Activated T-helper 1 cell treated with anti-CD3 and anti-CD28 coated beads, Interleukin-2, amount 50 U/mL, for 16 hours (primary cell): ENCODE results near the gene MORC1.

Experiments
- DNase-seq, 2 donors: peaks; one replicate each; pipeline ENCODE4 v3.0.0-alpha.2; 2020; ENCODE audit warnings: low read depth in 1 of 2, low spot score in 1 of 2

Gene MORC1

DNA sequence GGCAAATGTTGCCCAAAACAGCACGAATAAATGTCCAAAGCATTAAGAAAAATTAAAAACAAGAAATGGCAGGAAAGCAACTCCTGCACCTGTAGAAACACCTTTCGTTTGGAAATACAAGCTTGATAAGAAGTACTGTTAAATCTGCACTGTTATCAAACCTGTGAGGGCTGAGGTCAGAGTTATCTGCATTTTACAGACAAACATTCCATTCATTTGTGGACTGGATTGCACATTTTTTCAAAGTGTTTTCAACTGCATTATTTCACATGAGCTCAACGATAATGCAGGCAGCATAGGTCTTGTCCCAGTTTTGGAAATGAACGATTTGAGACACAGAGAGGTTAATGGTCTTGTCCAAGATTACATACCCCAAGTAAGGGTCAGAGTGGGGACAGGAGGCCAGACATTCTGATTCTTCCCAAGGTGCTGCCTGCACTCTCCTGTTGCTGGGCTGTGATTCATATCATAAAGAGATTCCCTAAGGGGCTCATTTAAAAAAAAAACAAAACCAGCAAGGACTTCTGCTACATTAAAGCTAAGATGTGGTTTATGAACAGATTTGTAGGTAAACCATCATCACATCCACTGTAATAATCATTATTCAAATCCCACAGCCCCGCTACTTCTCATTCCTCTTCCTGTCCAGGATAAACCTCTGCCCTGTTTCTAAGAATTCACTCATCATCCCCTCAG, 177.2 kb downstream of the MORC1 start:
- DNase-seq = no peak

GRCh38 chr3:108940166-108940565, 177.8 kb downstream of the MORC1 start:
- DNase-seq = no peak

GRCh38 chr3:108936924-108937689, 180.8 kb downstream of the MORC1 start:
- no peak for DNase-seq

DNA sequence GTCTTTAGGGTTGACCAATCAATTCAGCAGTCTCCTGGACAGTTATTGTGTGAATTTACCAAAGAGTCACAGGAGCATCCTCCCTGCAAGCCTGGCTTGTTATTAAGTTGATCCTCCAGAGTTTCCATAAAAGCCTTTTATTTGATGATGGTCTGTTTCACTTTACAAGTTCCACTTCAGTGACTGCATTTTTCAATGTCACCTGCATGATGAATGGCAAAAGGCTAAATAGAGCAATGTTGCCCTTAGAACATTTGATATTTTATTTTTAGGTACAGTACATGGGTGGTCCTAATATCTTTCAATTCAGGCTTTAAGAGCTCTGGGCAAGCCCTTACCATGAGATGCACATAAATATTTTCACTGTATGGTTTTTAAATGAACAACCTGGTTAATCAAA, 186.9 kb downstream of the MORC1 start:
- DNase-seq = no peak

DNA sequence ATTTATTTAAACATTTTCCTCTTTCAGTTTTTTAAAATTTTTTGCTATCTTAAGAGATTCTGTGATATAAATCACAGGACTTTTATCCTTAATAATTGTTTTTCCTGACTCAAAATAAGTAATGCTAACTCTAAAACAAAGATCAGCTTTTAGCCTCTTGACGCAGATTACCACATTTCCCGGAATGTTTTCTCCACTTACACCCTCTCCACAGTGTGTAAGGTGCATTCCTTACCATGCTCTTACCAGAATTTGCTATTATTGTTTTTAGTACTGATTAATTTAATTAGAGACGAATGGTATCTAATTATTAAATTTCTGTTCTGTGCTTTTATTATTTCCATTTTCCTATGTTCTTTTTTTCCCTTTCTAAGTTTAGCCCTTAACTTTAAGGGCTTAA, 199.1 kb downstream of the MORC1 start:
- no peak for DNase-seq

DNA sequence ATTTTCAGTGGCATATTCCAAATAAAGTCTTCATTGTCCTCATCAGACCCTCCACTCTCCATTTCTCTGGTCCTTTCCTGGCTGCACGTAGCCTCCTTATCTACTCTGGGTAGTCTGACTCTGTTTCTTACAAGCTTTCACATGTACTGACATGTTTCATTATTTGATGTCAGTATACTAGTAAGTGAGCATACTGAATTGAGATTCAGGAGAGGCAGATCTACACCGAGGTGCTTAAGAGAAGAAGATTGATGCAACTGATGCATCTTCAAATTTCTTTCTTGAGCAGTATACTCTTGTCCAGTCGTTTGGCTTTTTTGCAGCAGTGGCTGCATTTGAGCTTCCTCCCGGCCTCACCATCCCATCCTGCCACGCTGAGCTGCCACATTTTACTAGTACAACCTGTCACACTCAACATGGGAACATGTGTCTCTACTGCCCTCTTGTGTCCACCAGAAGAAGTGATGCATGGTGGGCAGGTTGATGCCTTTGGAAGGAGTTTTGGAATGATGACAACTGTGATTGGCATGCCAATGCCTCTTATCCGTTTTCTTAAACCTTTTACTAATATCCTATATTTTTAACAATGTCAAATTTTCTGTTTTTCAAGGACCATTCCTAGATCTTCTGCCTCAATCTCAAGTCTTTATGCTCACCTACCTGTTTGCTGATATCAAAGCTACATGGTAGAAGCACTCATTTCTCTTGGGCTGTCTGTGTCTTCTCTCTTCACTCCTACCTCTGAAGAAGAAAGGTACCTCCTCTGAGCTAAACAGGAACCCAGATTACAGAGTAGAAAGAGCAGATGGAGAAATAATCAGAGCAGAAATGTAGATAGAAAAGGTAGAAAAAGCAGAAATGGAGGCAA, 202.9 kb downstream of the MORC1 start:
- peak; percentile 25 to 27 for DNase-seq

- DNase-seq = no peak
These were observed 208.1 kb downstream of the MORC1 start for GRCh38 chr3:108909799-108910198.
